SK-N-MC (cell line): ENCODE results near the gene JADE2.

Experiments used
- EZH2 ChIP-seq: fragments of 200-600 bp; sonication (generic); IDR thresholded peaks from one replicate; pipeline ENCODE4 v1.6.1; 2017; ENCODE audit warnings: antibody characterized with exemption
- POLR2AphosphoS5 ChIP-seq: IDR thresholded peaks from 2 replicates; pipeline ENCODE4 v1.6.1; 2012; ENCODE audit warnings: mild to moderate bottlenecking, low read depth, low read length, borderline replicate concordance

DNA sequence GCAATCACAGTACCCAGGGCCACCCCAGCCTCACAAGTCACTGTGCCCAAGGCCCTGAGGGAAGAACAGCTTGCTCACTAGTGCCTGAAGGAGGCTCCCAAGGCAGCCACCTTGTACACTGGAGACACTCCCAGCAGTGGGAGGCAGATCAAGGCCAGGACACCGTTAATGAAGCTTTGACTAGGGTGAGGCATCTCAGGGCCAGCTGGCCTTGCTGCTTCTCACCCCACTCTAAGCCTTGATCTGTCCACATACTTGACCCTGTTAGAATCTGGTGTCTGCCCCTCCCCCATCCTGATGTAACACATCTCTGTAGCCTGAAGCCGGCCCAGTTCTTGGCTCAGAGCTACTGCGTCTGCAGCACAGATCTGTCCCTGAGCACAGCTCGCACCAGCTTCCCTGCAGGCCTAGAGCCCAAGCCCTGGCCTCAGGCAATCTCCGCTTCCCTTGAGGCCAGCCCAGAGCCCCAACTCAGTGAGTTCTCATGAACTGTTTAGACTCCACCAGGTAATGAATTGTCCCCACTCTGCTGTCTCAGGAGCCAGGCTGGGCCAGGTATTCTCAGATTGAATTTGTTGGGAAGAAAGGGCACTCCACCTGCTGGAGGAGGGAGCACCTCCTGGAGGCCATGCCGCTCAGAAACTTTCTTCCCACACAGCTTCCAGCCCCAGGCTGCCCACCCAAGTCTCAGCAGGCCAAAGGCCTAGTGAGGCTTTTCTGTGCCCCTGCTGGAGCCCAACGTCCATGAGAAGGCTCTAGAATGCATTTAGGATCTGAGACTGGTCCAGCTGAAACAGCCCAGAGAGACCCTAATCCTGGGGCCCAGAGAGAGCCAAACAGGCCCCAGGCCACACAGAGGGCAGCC lies 13.4 kb upstream of the JADE2 start:
- TF ChIP-seq EZH2 (no peak), POLR2AphosphoS5 (no peak)
